HG03432 (cell line): ENCODE results near the gene ZBTB17.
"Not testable (repeated sequence)": the region's sequence is repeated elsewhere in the genome, so short reads cannot be mapped to it uniquely, and the experiment has no call there.

Experiments
- ATAC-seq: cut with Tn5 transposase; IDR thresholded peaks from one replicate; pipeline ENCODE4 v1.9.1; 2021; ENCODE audit warnings: mild to moderate bottlenecking, moderate library complexity; ENCODE audit not compliant: unreplicated experiment

ZBTB17 gene

GRCh38 chr1:15991427-15992186 lies 15.7 kb upstream of the ZBTB17 start:
- ATAC-seq, result no peak

GRCh38 chr1:15989776-15990175 lies 13.9 kb upstream of the ZBTB17 start:
- no peak for ATAC-seq

GRCh38 chr1:15988856-15989736 lies 13.2 kb upstream of the ZBTB17 start:
- no peak for ATAC-seq

- ATAC-seq, result no peak
Observed at GRCh38 chr1:15985611-15986297, 9.9 kb upstream of the ZBTB17 start.

DNA sequence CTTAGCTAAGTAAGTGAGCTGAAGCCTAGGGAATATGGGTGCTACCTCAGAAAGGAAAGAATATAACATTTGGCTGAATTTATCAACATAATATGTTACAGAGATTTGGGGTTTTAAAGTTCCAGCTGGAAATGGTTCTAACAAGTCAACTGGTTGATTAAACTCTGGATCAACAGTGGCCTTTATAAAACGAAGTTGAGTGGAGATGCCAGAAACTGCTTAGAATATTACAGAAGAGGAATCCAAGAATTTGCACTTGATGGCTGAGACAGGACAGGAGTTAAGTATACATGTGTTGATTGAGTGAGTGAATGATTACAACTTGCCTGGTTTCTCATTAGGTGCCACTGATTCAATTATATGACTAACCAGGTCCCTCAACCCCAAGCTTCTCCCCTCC lies 7.4 kb upstream of the ZBTB17 start:
- no peak for ATAC-seq

DNA sequence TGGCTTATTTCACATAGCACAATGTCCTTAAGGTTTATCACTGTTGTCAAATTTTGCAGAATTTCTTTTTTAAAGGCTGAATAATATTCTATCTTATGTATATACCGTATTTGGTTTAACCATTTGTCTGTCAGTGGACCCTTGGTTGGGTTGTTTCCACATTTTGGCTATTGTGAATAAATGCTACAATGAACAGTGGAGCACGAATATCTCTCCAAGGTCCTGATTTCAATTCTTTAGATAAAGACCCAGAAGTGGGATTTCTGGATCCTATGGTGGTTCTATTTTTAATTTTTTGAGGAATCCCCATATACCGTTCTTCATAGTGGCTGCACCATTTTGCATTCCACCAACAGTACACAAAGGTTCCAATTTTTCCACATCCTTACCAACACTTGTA lies 5.8 kb upstream of the ZBTB17 start:
- no peak for ATAC-seq

DNA sequence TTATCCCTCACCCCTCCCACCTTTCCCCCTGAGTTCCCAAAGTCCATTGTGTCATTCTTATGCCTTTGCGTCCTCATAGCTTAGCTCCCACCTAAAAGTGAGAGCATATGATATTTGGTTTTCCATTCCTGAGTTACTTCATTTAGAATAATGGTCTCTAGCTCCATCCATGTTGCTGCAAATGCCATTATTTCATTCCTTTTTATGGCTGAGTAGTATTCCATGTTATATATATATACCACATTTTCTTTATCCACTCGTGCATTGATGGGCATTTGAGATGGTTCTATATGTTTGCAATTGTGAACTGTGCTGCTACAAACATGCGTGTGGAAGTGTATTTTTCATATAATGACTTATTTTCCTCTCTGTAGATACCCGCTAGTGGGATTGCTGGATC lies 2.0 kb upstream of the ZBTB17 start:
- ATAC-seq, result not testable (repeated sequence)

- ATAC-seq, result peak; percentile 71
Observed at GRCh38 chr1:15975358-15975804, 520 bp downstream of the ZBTB17 start.

GRCh38 chr1:15974855-15975254 lies 1.0 kb downstream of the ZBTB17 start:
- peak; percentile 38 for ATAC-seq

DNA sequence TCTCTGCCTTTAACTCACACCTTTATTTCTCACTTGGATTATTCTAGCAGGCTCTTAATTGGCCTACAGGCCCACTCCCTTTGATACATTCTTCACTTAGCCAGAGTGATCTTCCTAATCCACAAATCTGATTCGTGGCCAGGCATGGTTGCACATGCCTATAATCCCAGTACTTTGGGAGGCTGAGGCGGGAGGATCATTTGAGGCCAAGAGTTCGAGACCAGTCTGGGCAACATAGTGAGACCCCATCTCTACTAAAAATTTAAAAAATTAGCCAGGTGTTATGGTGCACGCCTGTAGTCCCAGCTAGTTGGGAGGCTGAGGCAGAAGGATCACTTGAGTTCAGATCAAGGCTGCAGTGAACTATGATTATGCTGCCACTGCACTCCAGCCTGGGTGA lies 2.1 kb downstream of the ZBTB17 start:
- ATAC-seq, result no peak

DNA sequence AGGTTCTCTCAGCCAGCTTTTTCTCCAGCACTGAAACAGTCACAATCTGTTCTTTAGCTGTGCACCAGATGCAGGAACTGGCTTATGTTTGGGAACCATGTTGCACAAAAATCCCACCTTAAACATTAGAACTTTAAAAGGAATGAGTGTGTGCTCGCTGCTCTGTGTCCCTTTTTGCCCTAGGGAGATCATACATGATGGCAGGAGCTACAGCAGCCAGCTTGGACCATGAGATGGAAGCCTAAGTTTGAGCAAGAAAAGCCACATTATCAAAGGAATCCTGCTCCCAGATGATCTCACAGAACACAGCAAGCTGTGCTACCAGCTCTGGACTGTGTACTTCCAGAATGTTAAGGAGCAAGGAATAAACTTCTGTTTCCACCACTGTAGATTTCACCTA lies 3.5 kb downstream of the ZBTB17 start:
- ATAC-seq, result no peak

GRCh38 chr1:15970911-15971310 lies 5.0 kb downstream of the ZBTB17 start:
- no peak for ATAC-seq

- no peak for ATAC-seq
Observed at GRCh38 chr1:15969321-15969880, 6.5 kb downstream of the ZBTB17 start.

GRCh38 chr1:15968172-15968571 lies 7.7 kb downstream of the ZBTB17 start:
- ATAC-seq, result no peak

- no peak for ATAC-seq
Observed at GRCh38 chr1:15966956-15967344, 9.0 kb downstream of the ZBTB17 start.

- ATAC-seq, result peak; percentile 69
Observed at GRCh38 chr1:15966081-15966955, 9.6 kb downstream of the ZBTB17 start.

- no peak for ATAC-seq
Observed at GRCh38 chr1:15965228-15965767, 10.6 kb downstream of the ZBTB17 start.

GRCh38 chr1:15963968-15964648 lies 11.8 kb downstream of the ZBTB17 start:
- ATAC-seq, result peak; percentile 28

GRCh38 chr1:15963363-15963967 lies 12.4 kb downstream of the ZBTB17 start:
- ATAC-seq, result no peak
